ENCODE results near the gene HYOU1. TPM values are rescaled to one million over a fixed set of nuclear protein-coding genes. Genes with fewer than 3 reads are reported as not detected.

The HYOU1 gene
- polyA plus RNA-seq, 1 of the 3 experiments (the other 2 are of a cell fraction): 90.8 TPM

- peak in 1 of 2 experiments; percentile 57; a peak in 1 of 4 replicates for TF ChIP-seq EP300 (IDR thresholded peaks at IDR 0.05; ENCODE audit: borderline replicate concordance in 1 of 2, low read depth in 1 of 2, low read length in 1 of 2)
- TF ChIP-seq, protein P1, sequence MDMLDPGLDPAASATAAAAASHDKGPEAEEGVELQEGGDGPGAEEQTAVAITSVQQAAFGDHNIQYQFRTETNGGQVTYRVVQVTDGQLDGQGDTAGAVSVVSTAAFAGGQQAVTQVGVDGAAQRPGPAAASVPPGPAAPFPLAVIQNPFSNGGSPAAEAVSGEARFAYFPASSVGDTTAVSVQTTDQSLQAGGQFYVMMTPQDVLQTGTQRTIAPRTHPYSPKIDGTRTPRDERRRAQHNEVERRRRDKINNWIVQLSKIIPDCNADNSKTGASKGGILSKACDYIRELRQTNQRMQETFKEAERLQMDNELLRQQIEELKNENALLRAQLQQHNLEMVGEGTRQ (IDR thresholded peaks at IDR 0.05; ENCODE audit: borderline replicate concordance, low read depth, low read length): no peak
- TF ChIP-seq, protein P2, sequence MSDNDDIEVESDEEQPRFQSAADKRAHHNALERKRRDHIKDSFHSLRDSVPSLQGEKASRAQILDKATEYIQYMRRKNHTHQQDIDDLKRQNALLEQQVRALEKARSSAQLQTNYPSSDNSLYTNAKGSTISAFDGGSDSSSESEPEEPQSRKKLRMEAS (IDR thresholded peaks at IDR 0.05; ENCODE audit: low read depth): peak; percentile 60; the same call in 1 of the 2 replicates
- no peak; the same call in 1 of the 2 replicates for TF ChIP-seq NRF1 (IDR thresholded peaks at IDR 0.05; ENCODE audit: low read depth, low read length)
- TF ChIP-seq USF1 (IDR thresholded peaks at IDR 0.05; ENCODE audit: borderline replicate concordance, low read depth): no peak
- TF ChIP-seq MXI1 (IDR thresholded peaks at IDR 0.05; ENCODE audit: low read depth, low read length): peak; percentile 87
- TF ChIP-seq IRF3 (IDR thresholded peaks at IDR 0.05; ENCODE audit: low read depth, low read length): peak; percentile 79
- TF ChIP-seq FOXJ3 (CRISPR knock-in tag; IDR thresholded peaks at IDR 0.05): no peak
These were observed 38.3 kb upstream of the HYOU1 start (continued) for GRCh38 chr11:119095066-119095880.

DNA sequence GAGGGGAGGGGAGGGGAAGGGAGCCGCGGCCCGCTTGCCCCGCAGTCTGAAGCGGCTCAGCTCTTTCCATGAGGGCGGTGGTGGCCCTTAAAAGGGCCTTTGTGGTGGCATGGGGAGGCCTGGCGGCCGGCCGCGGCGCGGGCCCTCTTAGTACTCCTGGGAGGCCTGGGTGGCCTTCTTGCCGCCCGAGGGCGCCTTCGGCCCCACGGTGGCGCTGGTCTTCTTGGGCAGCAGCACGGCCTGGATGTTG is 37.7 kb upstream of the HYOU1 start:
- ChIA-PET POLR2A (interaction anchor here (0.6 to 2.6 kb wide), 11 partner anchors 8 to 431 kb away, joined by 3 to 31 read pairs (median 5); partner anchors contain the start of genes C2CD2L, HINFP, HMBS and HYOU1), CTCF (interaction anchor here (0.6 to 3.4 kb wide), 28 partner anchors 9 to 245 kb away, joined by 3 to 20 read pairs (median 3); partner anchors contain the start of genes C2CD2L, NLRX1, SLC37A4 and UPK2)
- Histone ChIP-seq H3K9me3 (no peaks in the 10 kb centered on the region), H4K20me1 (ENCODE audit: insufficient read depth) (peaks cover 31% of the 10 kb centered on the region), H3K4me1 (ENCODE audit: control insufficient read depth in 1 of 2, insufficient read depth in 2 of 2, low read depth in 1 of 2, low read length in 1 of 2) (peaks cover 21 to 22% of the 10 kb centered on the region in 2 experiments; a peak in 2 of 4 replicates), H3K79me2 (ENCODE audit: insufficient read depth) (peaks cover 55% of the 10 kb centered on the region), H3F3A (replicated peaks; ENCODE audit: insufficient read depth) (peaks cover 40% of the 10 kb centered on the region), H2AFZ (ENCODE audit: low read depth) (no peak overlapping the region), H3K4me2 (peak overlapping the region; percentile 98), H3K36me3 (replicated peaks in 1 of 2; ENCODE audit: control insufficient read depth in 1 of 2, insufficient read depth in 2 of 2, low read length in 1 of 2) (peaks cover 47 to 55% of the 10 kb centered on the region in 2 experiments), H3K4me3 (ENCODE audit: low read depth in 2 of 2, low read length in 1 of 2) (peak overlapping the region; percentile 84 to 87), H3K27ac (ENCODE audit: low read depth in 2 of 2, low read length in 1 of 2) (peak overlapping the region; percentile 72 to 89), H3K27me3 (ENCODE audit: insufficient read depth) (no peaks in the 10 kb centered on the region), H3K9ac (peak overlapping the region; percentile 89), H3K9me2 (no peaks in the 10 kb centered on the region)
- DNase-seq: peak; percentile 80
- TF ChIP-seq RAD21 (IDR thresholded peaks at IDR 0.05; ENCODE audit: low read length) (peak; percentile 50), SMC3 (IDR thresholded peaks at IDR 0.05; ENCODE audit: low read depth, low read length) (0 out of 2 replicates have a peak, but pooled peaks have one; percentile 27), POLR2AphosphoS5 (IDR thresholded peaks at IDR 0.05; ENCODE audit: low read depth, low read length) (no peak)
- TF ChIP-seq, protein P3, sequence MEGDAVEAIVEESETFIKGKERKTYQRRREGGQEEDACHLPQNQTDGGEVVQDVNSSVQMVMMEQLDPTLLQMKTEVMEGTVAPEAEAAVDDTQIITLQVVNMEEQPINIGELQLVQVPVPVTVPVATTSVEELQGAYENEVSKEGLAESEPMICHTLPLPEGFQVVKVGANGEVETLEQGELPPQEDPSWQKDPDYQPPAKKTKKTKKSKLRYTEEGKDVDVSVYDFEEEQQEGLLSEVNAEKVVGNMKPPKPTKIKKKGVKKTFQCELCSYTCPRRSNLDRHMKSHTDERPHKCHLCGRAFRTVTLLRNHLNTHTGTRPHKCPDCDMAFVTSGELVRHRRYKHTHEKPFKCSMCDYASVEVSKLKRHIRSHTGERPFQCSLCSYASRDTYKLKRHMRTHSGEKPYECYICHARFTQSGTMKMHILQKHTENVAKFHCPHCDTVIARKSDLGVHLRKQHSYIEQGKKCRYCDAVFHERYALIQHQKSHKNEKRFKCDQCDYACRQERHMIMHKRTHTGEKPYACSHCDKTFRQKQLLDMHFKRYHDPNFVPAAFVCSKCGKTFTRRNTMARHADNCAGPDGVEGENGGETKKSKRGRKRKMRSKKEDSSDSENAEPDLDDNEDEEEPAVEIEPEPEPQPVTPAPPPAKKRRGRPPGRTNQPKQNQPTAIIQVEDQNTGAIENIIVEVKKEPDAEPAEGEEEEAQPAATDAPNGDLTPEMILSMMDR (IDR thresholded peaks at IDR 0.05): peak; percentile 75
- 0% methylated on average over 4 of the region's 19 CpGs for WGBS (ENCODE audit: low lambda C conversion rate)
